IPS DF 6.9 (cell line): ENCODE measurements around the gene LRCH4.
A peak's percentile ranks its signal among the peaks of the same experiment; 100 is the strongest.

Experiments used
- DNase-seq: peaks from one replicate; pipeline ENCODE4 v3.0.0-alpha.2; 2013; ENCODE audit warnings: low read depth, low spot score
- H3K27ac ChIP-seq: one replicate; pipeline ENCODE4 v1.5.1; 2013; ENCODE audit warnings: low read length, control low read depth
- H3K27me3 ChIP-seq: 2 replicates; pipeline ENCODE4 v1.6.1; 2013; ENCODE audit warnings: mild to moderate bottlenecking, low read length; ENCODE audit not compliant: control insufficient read depth, insufficient read depth
- H3K36me3 ChIP-seq: 2 replicates; pipeline ENCODE4 v1.6.1; 2013; ENCODE audit warnings: low read length; ENCODE audit not compliant: control insufficient read depth, insufficient read depth
- H3K4me1 ChIP-seq: 2 replicates; pipeline ENCODE4 v1.6.1; 2013; ENCODE audit warnings: low read length; ENCODE audit not compliant: control insufficient read depth, insufficient read depth
- H3K4me3 ChIP-seq: 2 replicates; pipeline ENCODE4 v1.5.1; 2013; ENCODE audit warnings: mild to moderate bottlenecking, low read length
- H3K9me3 ChIP-seq: 2 replicates; pipeline ENCODE4 v1.6.1; 2013; ENCODE audit warnings: low read length, inconsistent platforms; ENCODE audit not compliant: control insufficient read depth, insufficient read depth
- WGBS: extraction: QIAGEN DNeasy Blood & Tissue Kit; methylation state at CpG from one replicate; pipeline ENCODE4 v1.1.7; 2013; ENCODE audit warnings: mixed read lengths, missing lambda C conversion rate; ENCODE audit not compliant: insufficient read length, insufficient coverage; 5-methylcytosine and 5-hydroxymethylcytosine counted together

Gene LRCH4

DNA sequence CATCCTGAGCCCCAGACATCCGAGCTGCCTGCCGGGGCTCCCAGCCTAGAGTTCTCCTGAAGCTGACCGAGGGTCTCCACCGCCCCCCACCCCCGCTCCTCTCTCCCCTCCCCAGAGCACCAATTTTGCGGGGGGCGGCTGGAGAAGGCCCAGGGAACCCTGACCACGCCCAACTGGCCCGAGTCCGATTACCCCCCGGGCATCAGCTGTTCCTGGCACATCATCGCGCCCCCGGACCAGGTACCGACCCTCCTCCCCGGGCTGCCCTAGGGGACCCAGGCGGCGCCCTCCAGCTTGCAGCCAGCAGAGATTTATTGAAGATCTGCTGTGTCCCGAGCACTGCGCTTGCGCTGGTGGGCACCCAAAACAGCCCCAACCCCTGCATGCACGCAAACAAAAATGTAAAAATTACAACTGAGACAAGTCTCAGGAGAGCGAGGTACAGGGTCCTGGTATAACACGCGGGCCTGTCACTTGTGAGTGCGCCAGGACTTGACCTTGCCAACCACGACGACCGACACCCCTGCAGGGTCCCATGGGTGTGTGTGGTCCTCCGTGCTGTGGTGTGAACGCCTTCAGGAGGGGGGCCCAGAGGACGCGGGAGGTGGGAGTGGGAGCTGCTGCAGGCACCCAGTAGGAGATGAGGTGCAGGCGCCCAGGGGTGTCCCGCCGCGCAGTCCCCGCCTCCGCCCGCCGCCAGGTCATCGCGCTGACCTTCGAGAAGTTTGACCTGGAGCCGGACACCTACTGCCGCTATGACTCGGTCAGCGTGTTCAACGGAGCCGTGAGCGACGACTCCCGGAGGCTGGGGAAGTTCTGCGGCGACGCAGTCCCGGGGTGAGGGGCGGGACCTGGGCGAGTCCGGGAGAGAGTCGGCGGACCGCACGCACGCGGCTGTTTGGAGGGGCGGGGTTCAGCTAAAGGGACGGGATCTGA is 19.3 kb upstream of the LRCH4 start:
- no peaks in the 10 kb centered on the region for H3K9me3 ChIP-seq
- peaks cover 3% of the 10 kb centered on the region for H3K4me1 ChIP-seq
- H3K27ac ChIP-seq = no peak overlapping the region
- WGBS = no CpG with 5 or more reads among the region's 68 CpGs
- peak overlapping the region; percentile 46; the same call in 1 of the 2 replicates for H3K4me3 ChIP-seq
- 0 out of 2 replicates have a peak, but pooled peaks cover 5% of the 10 kb centered on the region for H3K36me3 ChIP-seq
- DNase-seq = no peak
- no peaks in the 10 kb centered on the region for H3K27me3 ChIP-seq

DNA sequence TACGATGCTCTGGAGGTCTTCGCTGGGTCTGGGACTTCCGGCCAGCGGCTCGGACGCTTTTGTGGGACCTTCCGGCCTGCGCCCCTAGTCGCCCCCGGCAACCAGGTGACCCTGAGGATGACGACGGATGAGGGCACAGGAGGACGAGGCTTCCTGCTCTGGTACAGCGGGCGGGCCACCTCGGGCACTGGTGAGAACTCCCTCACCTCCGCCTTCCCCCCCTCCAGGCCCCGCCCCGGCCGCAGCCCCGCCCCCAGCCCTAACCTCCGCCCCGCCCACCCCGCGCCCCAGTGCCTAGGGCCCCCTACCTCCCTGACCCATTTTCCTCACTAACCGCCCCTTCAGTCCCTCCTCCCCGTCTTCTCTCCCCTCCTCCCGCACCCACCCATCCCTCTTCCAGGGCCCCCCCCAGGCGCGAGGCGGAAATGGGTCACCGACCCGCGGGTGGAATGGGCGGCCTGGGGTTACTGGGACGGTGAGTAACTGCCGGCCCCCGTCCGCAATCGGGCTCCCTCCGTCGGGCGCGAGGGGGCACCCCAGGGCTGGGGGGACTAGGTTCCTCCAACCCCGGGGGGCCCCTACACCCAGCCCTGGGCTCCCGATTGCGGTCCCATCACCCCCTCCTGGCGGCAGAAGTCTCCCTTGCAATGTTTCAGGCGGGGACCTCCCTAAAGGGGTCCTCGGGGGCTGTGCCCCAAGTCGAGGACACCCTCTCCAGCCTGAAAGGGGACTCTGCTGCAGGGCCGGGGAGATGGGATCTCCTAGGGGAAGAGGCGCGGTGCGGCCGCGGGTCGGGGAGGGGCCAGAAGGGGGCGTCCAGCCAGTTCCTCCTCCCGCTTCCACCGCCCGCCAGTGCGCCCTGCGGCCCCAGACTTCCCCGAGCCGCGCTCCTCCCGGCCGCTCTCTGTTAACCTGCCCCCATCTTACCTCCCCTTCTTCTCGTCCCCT is 18.4 kb upstream of the LRCH4 start:
- 0 out of 2 replicates have a peak, but pooled peaks cover 5% of the 10 kb centered on the region for H3K36me3 ChIP-seq
- no peak overlapping the region for H3K27ac ChIP-seq
- no peak for DNase-seq
- no peaks in the 10 kb centered on the region for H3K27me3 ChIP-seq
- peak overlapping the region; percentile 46; the same call in 1 of the 2 replicates for H3K4me3 ChIP-seq
- no CpG with 5 or more reads among the region's 70 CpGs for WGBS
- no peaks in the 10 kb centered on the region for H3K9me3 ChIP-seq
- H3K4me1 ChIP-seq = peaks cover 3% of the 10 kb centered on the region

DNA sequence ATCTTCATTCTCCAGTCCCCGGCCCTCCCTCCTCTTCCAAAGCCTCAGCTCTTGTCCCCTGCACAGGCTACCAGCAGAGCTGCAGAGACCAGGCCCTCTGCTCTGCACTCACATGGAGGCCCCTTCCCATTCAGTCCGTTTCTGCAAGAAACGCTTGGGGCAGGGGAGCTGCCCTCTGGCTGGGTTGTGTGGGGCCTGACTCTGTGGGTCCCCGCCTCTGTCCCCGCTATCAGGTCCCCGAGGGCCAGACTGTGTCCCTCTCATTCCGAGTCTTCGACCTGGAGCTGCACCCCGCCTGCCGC is 17.7 kb upstream of the LRCH4 start:
- Histone ChIP-seq H3K4me1 (peaks cover 3% of the 10 kb centered on the region), H3K9me3 (no peaks in the 10 kb centered on the region), H3K27me3 (no peaks in the 10 kb centered on the region), H3K27ac (no peak overlapping the region), H3K4me3 (peak overlapping the region; percentile 39; the same call in 1 of the 2 replicates), H3K36me3 (0 out of 2 replicates have a peak, but pooled peaks cover 5% of the 10 kb centered on the region)
- no peak for DNase-seq
- no CpG with 5 or more reads among the region's 10 CpGs for WGBS

DNA sequence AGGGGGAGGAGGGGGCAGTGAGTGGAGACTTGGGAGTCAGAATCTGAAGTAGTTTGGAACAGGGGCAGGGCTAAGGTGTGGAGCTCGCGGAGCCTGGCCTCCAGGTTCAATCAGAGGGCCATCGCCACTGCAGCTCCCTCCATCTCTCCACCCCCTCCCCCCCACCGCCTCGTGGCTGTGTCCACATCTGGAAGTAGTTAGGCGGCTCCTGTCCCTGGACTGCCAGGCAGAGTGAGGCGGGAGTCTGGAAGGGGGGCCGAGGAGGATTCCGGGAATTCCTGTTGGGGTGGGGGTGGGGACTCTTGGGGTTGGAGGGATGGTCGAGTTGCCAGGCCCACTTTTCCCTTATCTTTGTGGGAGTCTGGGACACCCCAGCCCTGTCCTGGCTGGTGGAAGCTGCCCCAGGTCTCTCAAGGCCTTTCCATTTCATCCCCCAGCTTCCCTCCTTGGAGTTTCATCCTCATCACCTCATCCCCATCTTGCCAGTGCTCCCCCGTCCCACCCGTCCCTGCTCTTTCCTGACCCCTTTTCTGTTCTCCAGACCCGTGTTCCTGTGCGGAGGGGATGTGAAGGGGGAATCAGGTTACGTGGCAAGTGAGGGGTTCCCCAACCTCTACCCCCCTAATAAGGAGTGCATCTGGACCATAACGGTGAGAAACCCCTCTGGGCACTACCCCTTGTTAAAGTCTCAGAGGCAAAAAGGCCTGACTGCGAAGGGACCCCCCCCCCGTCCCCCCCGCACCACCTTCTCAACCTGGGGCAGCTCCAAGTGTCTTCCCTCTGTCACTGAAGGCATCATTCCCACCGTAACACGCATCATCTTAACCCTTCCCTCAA is 17.2 kb upstream of the LRCH4 start:
- WGBS = no CpG with 5 or more reads among the region's 21 CpGs
- H3K27me3 ChIP-seq = no peaks in the 10 kb centered on the region
- H3K36me3 ChIP-seq = 0 out of 2 replicates have a peak, but pooled peaks cover 5% of the 10 kb centered on the region
- no peak for DNase-seq
- peak overlapping the region; percentile 39; the same call in 1 of the 2 replicates for H3K4me3 ChIP-seq
- H3K4me1 ChIP-seq = peaks cover 3% of the 10 kb centered on the region
- no peaks in the 10 kb centered on the region for H3K9me3 ChIP-seq
- no peak overlapping the region for H3K27ac ChIP-seq

DNA sequence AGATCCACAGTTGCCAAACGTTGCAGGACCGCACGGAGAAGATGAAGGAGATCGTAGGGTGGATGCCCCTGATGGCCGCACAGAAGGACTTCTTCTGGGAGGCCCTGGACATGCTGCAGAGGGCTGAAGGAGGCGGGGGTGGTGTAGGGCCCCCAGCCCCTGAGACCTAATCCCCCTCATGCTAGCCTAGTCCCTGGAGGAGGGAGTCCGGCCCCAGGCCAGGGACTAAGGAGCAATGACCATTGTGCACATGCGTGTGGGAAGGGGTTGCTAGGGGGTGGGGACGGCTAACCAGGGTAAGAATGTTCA is 14.8 kb upstream of the LRCH4 start:
- DNase-seq = no peak
- Histone ChIP-seq H3K36me3 (no peaks in the 10 kb centered on the region), H3K27ac (no peak overlapping the region), H3K9me3 (no peaks in the 10 kb centered on the region), H3K27me3 (no peaks in the 10 kb centered on the region), H3K4me3 (no peak overlapping the region), H3K4me1 (peaks cover 3% of the 10 kb centered on the region; the same call in 1 of the 2 replicates)
- WGBS = no CpG with 5 or more reads among the region's 9 CpGs

DNA sequence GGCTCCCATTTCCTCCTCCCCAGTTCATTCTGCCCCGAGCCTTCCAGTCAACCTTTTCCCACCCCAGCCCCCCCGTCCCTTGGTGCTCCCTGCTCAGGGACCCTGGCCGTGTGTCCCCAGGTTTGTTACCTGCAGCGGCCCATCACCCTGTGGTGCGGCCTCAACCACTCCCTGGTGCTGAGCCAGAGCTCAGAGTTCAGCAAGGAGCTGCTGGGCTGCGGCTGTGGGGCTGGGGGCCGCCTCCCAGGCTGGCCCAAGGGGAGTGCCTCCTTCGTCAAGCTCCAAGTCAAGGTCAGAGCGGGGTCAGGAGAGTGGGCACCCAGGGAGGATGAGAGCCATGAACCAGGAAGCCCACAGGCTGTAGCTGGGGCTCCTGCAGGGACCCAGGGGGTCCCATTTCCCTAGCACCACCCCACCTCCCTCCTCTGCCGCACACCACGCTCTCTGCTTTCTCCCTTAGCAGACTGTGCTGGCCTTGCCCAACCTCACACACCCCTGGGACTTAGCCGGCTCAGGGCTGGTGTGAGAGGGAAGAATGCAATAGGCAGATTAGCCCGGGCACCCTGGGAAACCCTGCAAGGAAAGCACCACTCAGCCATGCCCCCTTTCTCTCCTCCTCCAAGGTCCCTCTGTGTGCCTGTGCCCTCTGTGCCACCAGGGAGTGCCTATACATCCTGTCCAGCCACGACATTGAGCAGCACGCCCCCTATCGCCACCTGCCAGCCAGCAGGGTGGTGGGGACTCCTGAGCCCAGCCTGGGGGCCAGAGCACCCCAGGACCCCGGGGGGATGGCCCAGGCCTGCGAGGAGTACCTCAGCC is 14.2 kb upstream of the LRCH4 start:
- Histone ChIP-seq H3K4me3 (no peak overlapping the region), H3K9me3 (no peaks in the 10 kb centered on the region), H3K27me3 (no peaks in the 10 kb centered on the region), H3K4me1 (peaks cover 3% of the 10 kb centered on the region; the same call in 1 of the 2 replicates), H3K27ac (no peak overlapping the region), H3K36me3 (no peaks in the 10 kb centered on the region)
- WGBS = no CpG with 5 or more reads among the region's 18 CpGs
- no peak for DNase-seq

DNA sequence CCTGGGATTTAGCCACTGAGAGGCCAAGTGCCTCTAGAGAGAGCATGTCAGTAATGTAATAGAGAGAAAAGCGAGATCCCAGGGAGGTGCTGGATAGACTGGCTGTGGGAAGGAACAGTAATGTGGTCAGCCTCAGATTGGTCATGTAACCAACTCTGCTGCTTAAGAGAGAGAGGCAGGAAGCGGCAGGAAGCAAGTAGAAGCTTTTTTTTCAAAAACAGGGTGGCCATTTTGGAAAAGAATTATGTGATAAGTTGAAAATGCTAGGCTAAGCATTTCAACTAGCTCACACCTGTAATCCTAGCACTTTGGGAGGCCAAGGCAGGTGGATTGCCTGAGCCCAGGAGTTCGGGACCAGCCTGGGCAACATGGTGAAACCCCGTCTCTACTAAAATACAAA is 12.5 kb upstream of the LRCH4 start:
- Histone ChIP-seq H3K27ac (no peak overlapping the region), H3K4me1 (peaks cover 3% of the 10 kb centered on the region; the same call in 1 of the 2 replicates), H3K4me3 (no peak overlapping the region), H3K9me3 (no peaks in the 10 kb centered on the region), H3K36me3 (no peaks in the 10 kb centered on the region), H3K27me3 (no peaks in the 10 kb centered on the region)
- WGBS = no CpG with 5 or more reads among the region's 4 CpGs
- no peak for DNase-seq

DNA sequence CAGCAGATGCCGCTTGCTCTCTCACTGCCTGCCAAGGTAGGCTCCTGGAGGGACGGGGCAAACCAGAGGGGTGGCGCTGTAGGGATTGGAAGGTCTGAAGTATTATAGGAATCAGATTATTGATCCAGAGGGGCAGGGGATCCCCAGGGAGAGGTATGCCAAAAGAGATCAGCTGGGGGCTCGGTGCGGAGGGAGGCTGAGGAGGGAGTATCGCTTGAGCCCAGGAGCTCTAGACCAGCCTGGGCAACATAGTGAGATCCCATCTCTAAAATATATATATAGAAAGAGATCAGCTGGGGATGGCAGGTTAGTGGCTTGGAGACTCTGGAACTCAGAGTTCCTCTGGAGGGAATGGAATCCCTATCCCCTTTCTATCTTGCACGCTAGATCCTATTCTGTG is 9.3 kb upstream of the LRCH4 start:
- no peak for DNase-seq
- WGBS = no CpG with 5 or more reads among the region's 7 CpGs
- H3K9me3 ChIP-seq = no peaks in the 10 kb centered on the region
- H3K36me3 ChIP-seq = no peaks in the 10 kb centered on the region
- no peak overlapping the region for H3K27ac ChIP-seq
- H3K4me1 ChIP-seq = peaks cover under 1% of the 10 kb centered on the region; the same call in 1 of the 2 replicates
- no peak overlapping the region for H3K4me3 ChIP-seq
- no peaks in the 10 kb centered on the region for H3K27me3 ChIP-seq

DNA sequence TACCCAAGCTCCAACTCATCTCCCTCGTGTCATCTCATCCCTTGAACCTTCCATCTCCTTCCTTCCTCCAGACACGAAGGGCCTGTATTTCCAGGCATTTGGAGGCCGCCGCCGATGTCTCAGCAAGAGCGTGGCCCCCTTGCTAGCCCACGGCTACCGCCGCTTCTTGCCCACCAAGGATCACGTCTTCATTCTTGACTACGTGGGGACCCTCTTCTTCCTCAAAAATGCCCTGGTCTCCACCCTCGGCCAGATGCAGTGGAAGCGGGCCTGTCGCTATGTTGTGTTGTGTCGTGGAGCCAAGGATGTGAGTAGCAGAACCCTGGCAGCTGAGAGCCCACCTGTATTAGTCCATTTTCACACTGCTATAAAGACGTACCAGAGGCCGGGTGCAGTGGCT is 5.7 kb upstream of the LRCH4 start:
- no CpG with 5 or more reads among the region's 17 CpGs for WGBS

More for the DNA sequence above, 5.7 kb upstream of the LRCH4 start:
- Histone ChIP-seq H3K36me3 (no peaks in the 10 kb centered on the region), H3K4me3 (no peak overlapping the region), H3K9me3 (no peaks in the 10 kb centered on the region), H3K27ac (no peak overlapping the region), H3K4me1 (peaks cover 4% of the 10 kb centered on the region), H3K27me3 (no peaks in the 10 kb centered on the region)
- DNase-seq = no peak
